Small intestine (tissue), 7 donors: ENCODE results near the gene RUNX2. TPM values are rescaled to one million over a fixed set of nuclear protein-coding genes. Genes with fewer than 3 reads are reported as not detected.
A peak's percentile ranks its signal among the peaks of the same experiment; 100 is the strongest.

Source experiments
- DNase-seq, 2 donors: peaks; one replicate each; pipeline versions ENCODE4 v3.0.0 to v3.0.0-alpha.2; 2013
- FAIRE-seq: peaks from 2 replicates; lab custom pipeline; 2012; peaks lifted over from hg19 to GRCh38; lab: Jason Lieb, UNC
- H3K27ac ChIP-seq, 3 donors: one replicate each; pipeline ENCODE4 v1.5.1; 2013; ENCODE audit warnings: low read length in 2 of 3, mild to moderate bottlenecking in 2 of 3, control low read depth in 1 of 3, inconsistent platforms in 1 of 3, low read depth in 1 of 3, moderate library complexity in 1 of 3
- H3K27me3 ChIP-seq, 3 donors: one replicate each; pipeline ENCODE4 v1.6.1; 2013; ENCODE audit warnings: low read length in 3 of 3, inconsistent platforms in 1 of 3; ENCODE audit not compliant: control insufficient read depth in 3 of 3, insufficient read depth in 3 of 3
- H3K36me3 ChIP-seq, 3 donors: one replicate each; pipeline ENCODE4 v1.6.1; 2013; ENCODE audit warnings: low read length in 3 of 3, inconsistent platforms in 1 of 3, low read depth in 1 of 3, mild to moderate bottlenecking in 1 of 3, moderate library complexity in 1 of 3; ENCODE audit not compliant: control insufficient read depth in 3 of 3, insufficient read depth in 2 of 3
- H3K4me1 ChIP-seq, 3 donors: one replicate each; pipeline ENCODE4 v1.6.1; 2013; ENCODE audit warnings: low read length in 2 of 3, inconsistent platforms in 1 of 3, low read depth in 1 of 3, mild to moderate bottlenecking in 1 of 3, moderate library complexity in 1 of 3; ENCODE audit not compliant: control insufficient read depth in 3 of 3, insufficient read depth in 2 of 3
- H3K4me3 ChIP-seq, 3 donors: one replicate each; pipeline ENCODE4 v1.5.1; 2013; ENCODE audit warnings: low read length in 3 of 3, control low read depth in 1 of 3, inconsistent platforms in 1 of 3, low read depth in 1 of 3, mild to moderate bottlenecking in 1 of 3, moderate library complexity in 1 of 3
- H3K9me3 ChIP-seq, 2 donors: one replicate each; pipeline ENCODE4 v1.6.1; 2013; ENCODE audit warnings: low read depth in 1 of 2, low read length in 1 of 2; ENCODE audit not compliant: control insufficient read depth in 2 of 2, insufficient read depth in 1 of 2
- WGBS, 3 donors: extraction: QIAGEN DNeasy Blood & Tissue Kit; methylation state at CpG; one replicate each; pipeline ENCODE4 v1.1.7; 2013; 5-methylcytosine and 5-hydroxymethylcytosine counted together
- polyA plus RNA-seq, 4 donors: library from polyadenylated mRNA; stranded (reverse) in 3 of 4; unstranded in 1 of 4; fragments of 200-250 nt in 3 of 4; fragments of 120-200 nt in 1 of 4; gene quantifications; one replicate each; pipeline versions ENCODE4 v1.2.1 to v1.2.3, GENCODE V29; 2013
- donor health status: healthy with polysubstance abuse.
- donor health status: control.
- donor health status: control.
- donor health status: Bipolar disorder and iron deficiency.
- donor health status: healthy.

RUNX2 gene
- polyA plus RNA-seq, 4 donors: under 0.01 to 2.5 (median 0.94) TPM

DNA sequence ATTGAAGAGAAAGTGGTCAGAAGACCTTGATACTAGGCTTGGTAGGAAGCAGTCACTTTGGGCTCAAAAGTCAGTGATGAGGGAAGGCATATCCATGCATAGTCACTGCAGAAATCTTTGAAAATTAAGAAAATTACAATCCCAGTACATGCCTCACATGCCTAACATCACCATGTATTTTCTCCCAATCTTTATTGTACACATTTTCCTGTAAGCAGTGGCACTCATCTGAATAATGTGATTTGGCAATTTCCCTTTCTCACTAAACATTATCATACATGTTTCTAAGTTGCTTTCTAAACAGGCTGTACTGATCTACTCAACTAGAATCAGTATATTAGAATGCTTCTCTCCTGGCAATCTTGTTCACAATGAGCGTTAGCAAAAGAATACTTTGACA, 330.3 kb downstream of the RUNX2 start:
- peaks cover 0 to 2% of the 10 kb centered on the region in 2 donors for H3K9me3 ChIP-seq

GRCh38 chr6:45658958-45659357, 330.8 kb downstream of the RUNX2 start:
- no peak for FAIRE-seq
- whole genome bisulfite sequencing, 3 donors: 72 to 80% (median 73%) methylated on average over 5 of the region's 5 CpGs

More for the DNA sequence above, 330.3 kb downstream of the RUNX2 start:
- Histone ChIP-seq H3K36me3 (no peaks in the 10 kb centered on the region), H3K4me1 (no peaks in the 10 kb centered on the region), H3K4me3 (no peak overlapping the region), H3K27me3 (peaks cover 3 to 33% (median 8%) of the 10 kb centered on the region in 3 donors), H3K27ac (no peak overlapping the region)
- no peak for DNase-seq
- 93 to 97% (median 93%) methylated on average over 1 of the region's 1 CpG for whole genome bisulfite sequencing, 3 donors
- FAIRE-seq: no peak

GRCh38 chr6:45661661-45662060, 333.5 kb downstream of the RUNX2 start:
- FAIRE-seq (no peak), DNase-seq (no peak)
- no peak overlapping the region for H3K27ac ChIP-seq
- WGBS, 3 donors: 69 to 79% (median 70%) methylated on average over 5 of the region's 5 CpGs
- H3K27me3 ChIP-seq: peaks cover 3 to 52% (median 11%) of the 10 kb centered on the region in 3 donors
- H3K36me3 ChIP-seq: no peaks in the 10 kb centered on the region
- peaks cover 0 to 2% of the 10 kb centered on the region in 2 donors for H3K9me3 ChIP-seq
- H3K4me1 ChIP-seq: no peaks in the 10 kb centered on the region
- H3K4me3 ChIP-seq: no peak overlapping the region

More at GRCh38 chr6:45658958-45659357, 330.8 kb downstream of the RUNX2 start:
- no peak for DNase-seq
- Histone ChIP-seq H3K36me3 (no peaks in the 10 kb centered on the region), H3K4me1 (no peaks in the 10 kb centered on the region), H3K4me3 (no peak overlapping the region), H3K9me3 (peaks cover 0 to 2% of the 10 kb centered on the region in 2 donors), H3K27ac (no peak overlapping the region), H3K27me3 (peaks cover 3 to 38% (median 8%) of the 10 kb centered on the region in 3 donors)

DNA sequence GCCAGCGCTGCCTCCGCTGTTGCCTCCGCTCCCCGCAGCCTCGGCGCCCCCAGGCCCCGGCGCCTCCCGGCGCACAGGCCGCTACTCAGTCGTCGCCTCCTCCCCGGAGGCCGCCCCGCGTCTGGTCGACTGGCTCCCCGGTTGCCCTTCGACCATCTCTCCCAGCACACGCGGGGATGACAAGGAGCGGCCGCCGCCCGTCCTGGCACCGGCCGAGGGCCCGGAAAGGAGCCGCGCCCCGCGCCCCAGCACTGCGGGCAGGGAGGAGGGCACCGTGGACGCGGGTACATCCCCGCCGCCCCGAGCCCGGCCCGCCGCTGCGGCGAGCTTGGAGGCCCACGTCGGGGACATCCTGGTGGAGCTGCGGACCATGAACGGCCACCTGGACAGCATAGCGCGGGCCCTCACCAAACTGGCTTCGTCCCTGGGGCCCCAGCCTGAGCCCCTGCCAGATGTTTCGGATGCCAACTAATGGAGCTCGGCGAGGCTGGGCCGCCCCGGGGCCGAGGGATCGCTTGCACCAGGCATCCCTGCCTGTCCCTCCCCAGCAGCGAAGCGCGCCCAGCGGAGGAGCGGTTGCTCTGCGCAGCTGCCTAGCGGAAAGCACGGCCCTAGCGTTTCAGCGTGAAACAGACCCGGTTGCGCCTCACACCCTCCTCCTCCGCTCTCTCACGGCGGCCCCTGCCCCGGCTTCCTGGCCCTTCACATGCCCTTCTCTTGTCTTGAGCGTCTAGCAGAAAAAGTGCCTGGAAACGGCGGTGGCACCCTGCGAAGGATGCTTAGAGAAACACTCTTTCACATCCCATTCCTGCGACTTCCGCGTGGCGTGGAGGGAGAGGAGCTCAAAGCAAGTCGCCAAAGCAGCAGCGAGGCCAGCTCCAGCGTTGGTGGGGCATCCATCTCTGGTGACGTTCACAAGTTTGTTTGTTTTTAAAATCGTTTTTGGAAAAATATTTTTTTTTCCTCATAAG, 335.4 kb downstream of the RUNX2 start:
- FAIRE-seq (no peak), DNase-seq (peak in 1 of 2 donors; percentile 49)
- Histone ChIP-seq H3K4me1 (no peaks in the 10 kb centered on the region), H3K27ac (no peak overlapping the region), H3K9me3 (no peaks in the 10 kb centered on the region), H3K36me3 (no peaks in the 10 kb centered on the region), H3K4me3 (peak overlapping the region in 1 of 3 donors; percentile 1), H3K27me3 (peaks cover 3 to 57% (median 11%) of the 10 kb centered on the region in 3 donors)
- WGBS, 3 donors: 9 to 14% (median 13%) methylated on average over 75 to 88 of the region's 88 CpGs

- H3K4me1 ChIP-seq: no peaks in the 10 kb centered on the region
- peaks cover 3 to 54% (median 11%) of the 10 kb centered on the region in 3 donors for H3K27me3 ChIP-seq
- H3K36me3 ChIP-seq: no peaks in the 10 kb centered on the region
- H3K27ac ChIP-seq: no peak overlapping the region
- H3K4me3 ChIP-seq: no peak overlapping the region
- FAIRE-seq (no peak), DNase-seq (no peak)
- no peaks in the 10 kb centered on the region for H3K9me3 ChIP-seq
- WGBS, 3 donors: 87 to 96% (median 92%) methylated on average over 6 of the region's 6 CpGs
These were observed 336.6 kb downstream of the RUNX2 start for GRCh38 chr6:45664707-45665106.

- H3K4me1 ChIP-seq: no peaks in the 10 kb centered on the region
- H3K4me3 ChIP-seq: no peak overlapping the region
- no peak for DNase-seq
- no peak for FAIRE-seq
- no peaks in the 10 kb centered on the region for H3K9me3 ChIP-seq
- 77 to 83% (median 81%) methylated on average over 7 of the region's 7 CpGs for whole genome bisulfite sequencing, 3 donors
- H3K36me3 ChIP-seq: no peaks in the 10 kb centered on the region
- H3K27ac ChIP-seq: no peak overlapping the region
- H3K27me3 ChIP-seq: peaks cover 3 to 50% (median 11%) of the 10 kb centered on the region in 3 donors
These were observed 337.7 kb downstream of the RUNX2 start for GRCh38 chr6:45665859-45666258.

DNA sequence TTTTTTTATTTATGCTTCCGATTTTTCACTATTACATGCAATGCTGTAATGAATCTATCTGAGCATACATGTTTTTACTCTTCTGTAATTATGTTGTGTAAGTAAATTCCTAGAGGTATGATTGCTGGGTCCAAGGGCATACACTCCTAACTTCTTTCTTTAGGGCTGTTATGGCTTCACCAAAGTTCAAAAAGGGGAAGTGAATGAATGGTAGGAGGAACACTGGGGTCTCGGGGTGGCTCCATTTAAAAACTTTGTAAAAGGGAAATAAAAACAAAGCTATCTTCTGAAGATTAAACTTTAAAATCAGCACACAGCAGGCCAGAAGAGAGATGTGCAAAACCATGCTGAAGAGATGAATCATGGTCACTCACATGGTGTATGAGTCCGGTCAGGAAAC, 338.7 kb downstream of the RUNX2 start:
- no peak for FAIRE-seq
- WGBS, 3 donors: 87 to 88% (median 88%) methylated on average over 3 of the region's 3 CpGs

DNA sequence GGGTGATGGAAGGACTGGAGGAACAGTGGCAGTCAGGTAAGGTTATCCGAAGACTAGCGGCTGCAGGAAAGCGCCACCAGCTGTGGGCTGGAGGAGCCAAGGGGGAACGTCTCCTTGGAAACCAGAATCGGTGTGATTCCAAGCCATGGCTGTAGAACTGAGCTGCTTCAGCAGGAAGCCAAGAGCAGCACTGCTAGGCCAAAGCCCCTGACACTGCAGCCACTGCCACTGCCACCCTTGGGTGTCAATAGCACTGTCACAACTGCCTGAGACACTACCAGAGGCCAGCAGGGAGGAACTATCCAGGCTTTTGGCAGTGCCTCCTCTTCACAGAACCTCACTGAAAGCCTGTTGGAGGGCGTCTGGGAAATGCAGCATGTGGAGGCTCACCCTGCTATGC, 339.2 kb downstream of the RUNX2 start:
- WGBS, 3 donors: 83 to 90% (median 85%) methylated on average over 6 of the region's 6 CpGs
- DNase-seq: no peak
- Histone ChIP-seq H3K27me3 (peaks cover 3 to 39% (median 11%) of the 10 kb centered on the region in 3 donors), H3K36me3 (no peaks in the 10 kb centered on the region), H3K9me3 (no peaks in the 10 kb centered on the region), H3K4me3 (no peak overlapping the region), H3K27ac (no peak overlapping the region), H3K4me1 (no peaks in the 10 kb centered on the region)
- no peak for FAIRE-seq

More for the DNA sequence above, 338.7 kb downstream of the RUNX2 start:
- no peak for DNase-seq
- H3K36me3 ChIP-seq: no peaks in the 10 kb centered on the region
- H3K4me3 ChIP-seq: no peak overlapping the region
- H3K27ac ChIP-seq: no peak overlapping the region
- H3K27me3 ChIP-seq: peaks cover 3 to 44% (median 11%) of the 10 kb centered on the region in 3 donors
- H3K4me1 ChIP-seq: no peaks in the 10 kb centered on the region
- no peaks in the 10 kb centered on the region for H3K9me3 ChIP-seq
